Inflammatory macrophage treated with lipopolysaccharide for 1 hour (primary cell): ENCODE measurements around the gene SPP2.

Source experiments
- DNase-seq, 2 donors: peaks; one replicate each; pipeline ENCODE4 v3.0.0-alpha.2; 2020 to 2022

The SPP2 gene

DNA sequence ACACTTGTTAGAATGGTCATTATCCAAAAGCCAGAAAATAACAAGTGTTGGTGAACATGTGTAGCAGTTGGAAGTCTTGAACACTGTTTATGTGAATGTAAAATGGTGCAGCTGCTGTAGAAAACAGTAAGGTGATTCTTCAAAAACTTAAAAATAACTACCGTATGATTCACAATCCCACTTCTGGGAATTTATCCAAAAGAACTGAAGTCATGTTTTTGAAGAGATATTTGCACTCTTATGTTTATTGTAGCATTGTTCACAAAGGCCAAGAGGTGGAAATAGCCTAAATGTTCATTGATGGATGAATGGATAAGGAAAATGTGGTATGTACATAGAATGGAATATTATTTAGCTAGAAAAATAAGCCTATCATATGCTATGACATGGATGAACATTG, 6.3 kb upstream of the SPP2 start:
- no peak for DNase-seq

GRCh38 chr2:234046521-234046920, 4.0 kb upstream of the SPP2 start:
- DNase-seq = no peak

DNA sequence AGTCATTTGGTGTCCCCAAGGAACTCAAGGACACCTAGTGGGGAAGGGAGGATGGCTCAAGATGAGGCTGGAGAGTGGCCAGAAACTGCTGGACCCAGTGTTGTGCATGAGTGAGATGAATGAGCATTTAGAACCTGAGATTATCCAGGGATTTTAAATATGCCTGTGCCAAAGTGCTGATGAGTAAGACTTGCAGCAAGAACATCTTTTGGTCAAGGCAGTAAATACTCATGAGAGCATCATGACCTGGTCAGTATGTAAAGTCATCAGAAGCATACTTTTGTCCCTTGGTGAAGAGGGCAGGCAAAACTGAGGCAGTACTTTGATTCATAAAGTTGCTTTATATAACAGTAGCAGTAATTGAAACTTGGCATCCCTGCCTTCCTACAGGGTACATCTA, 3.1 kb upstream of the SPP2 start:
- no peak for DNase-seq

- no peak for DNase-seq
Observed at GRCh38 chr2:234048049-234048448, 2.5 kb upstream of the SPP2 start.

DNA sequence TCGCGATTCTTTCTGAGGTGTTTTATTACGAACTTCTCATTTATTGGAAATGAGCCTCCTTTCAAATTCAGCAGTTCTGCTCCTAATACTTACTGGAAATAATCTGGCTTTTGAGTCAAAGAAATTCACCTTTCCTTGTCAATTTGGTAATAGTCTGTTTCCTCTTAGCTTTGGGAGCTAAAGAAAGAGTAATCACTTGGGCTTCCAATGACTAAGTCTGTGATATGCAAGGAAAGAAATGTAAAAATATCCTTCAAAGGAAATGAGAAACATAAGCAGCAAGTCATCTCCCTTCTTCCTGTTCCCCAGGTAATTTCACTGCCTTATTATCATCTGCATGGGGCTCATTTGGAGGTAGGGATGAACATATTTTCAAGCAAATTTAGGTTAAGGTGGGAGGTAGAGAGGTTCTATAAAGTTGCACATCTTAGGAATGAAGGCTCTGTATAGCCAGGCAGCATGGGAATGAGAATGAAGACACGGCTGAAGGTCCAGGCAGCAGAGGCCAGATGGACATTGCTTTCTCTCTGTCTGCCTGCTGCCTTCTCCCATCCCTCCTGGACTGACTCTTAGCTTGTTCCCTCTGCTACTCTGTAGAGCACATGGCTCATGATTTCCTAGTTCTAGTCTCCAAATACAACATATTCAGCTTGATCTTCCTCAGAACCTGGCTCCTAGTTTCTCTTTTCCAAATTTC, 1.0 kb downstream of the SPP2 start:
- DNase-seq = no peak

DNA sequence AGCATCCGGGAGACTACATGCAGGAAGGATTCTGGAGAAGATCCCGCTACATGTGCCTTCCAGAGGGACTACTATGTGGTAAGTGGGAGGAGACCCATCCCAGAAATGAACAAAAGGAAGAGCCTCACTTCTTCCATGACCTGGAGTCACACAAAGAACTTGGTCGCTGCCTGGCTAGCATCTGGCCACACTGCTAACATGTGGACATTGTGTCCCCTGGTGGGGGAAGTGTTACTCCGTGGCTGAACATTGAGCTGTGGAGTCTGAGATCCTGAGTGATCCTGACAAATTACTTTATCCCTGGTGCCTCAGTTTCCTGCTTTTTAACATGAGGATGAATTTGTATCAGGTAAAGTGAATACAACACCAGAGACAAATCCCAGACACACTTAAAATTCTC, 8.4 kb downstream of the SPP2 start:
- DNase-seq = no peak

GRCh38 chr2:234060236-234060635, 9.7 kb downstream of the SPP2 start:
- DNase-seq = no peak

DNA sequence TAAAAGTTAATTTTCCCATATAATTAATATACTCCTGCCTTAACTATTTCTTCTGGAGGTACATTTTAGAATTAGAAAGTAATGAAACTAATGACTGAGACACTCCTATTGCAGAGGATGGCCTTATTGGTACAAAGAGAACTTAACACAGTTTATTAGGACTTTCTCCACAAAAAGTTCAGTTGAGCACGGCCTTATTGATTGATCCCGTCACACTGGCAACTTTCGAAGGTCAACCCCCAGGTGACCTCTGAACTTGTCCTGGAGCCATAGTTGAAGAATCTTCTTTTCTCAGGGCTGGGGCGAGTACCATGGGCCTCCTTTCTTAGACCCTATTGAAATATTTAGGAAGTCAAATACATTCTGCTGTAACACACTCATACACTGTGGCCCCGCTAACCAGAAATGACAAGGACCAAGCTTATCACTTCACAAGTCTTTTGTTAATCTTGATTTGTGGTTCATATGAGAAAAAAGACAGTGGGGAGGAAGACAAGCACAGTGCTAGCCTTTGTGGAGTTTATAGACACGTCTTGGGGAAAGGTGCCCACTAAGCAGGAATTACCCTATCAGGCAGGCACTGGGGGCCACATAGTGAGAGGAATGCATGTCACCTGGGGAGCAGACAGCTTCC, 11.2 kb downstream of the SPP2 start:
- no peak for DNase-seq

- DNase-seq = no peak
Observed at GRCh38 chr2:234066587-234066986, 16.1 kb downstream of the SPP2 start.

- DNase-seq = no peak
Observed at GRCh38 chr2:234071664-234072063, 21.2 kb downstream of the SPP2 start.

- no peak for DNase-seq
Observed at GRCh38 chr2:234072454-234072853, 22.0 kb downstream of the SPP2 start.

DNA sequence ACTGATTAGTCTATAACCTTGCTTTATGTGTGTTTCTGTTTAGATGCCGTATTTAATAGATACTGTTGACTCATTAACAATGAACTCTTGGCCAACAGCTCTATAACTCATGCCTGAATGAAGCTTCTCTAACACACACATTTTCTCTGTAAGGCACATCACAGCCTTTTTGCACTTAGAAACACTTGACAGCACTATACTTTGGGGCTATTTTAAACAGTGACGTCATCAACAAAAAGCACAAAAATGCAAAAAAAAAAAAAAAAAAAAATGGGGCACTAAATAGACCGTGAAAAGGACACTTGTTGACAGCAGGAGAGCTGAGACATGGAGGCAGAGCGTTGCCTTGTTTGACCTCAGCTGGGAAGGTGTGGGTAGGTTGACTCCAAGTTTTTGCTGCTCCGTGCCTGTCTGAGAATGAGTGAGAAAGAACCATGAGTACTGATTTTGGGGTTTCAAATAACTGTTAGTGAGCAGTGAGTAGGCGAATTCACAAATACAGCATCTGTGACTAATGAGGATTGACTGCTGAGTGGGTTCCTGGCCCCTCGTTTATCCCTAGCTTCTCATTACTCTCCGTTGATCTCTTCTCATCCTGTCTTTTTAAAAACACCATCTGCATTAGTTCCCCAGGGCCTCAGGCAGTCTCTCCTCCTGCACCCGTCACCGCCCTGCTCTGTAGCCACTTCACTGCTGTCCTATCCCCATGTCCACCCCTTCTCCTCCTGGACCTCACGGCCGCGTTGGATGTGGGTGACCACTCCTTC, 24.4 kb downstream of the SPP2 start:
- DNase-seq = no peak

DNA sequence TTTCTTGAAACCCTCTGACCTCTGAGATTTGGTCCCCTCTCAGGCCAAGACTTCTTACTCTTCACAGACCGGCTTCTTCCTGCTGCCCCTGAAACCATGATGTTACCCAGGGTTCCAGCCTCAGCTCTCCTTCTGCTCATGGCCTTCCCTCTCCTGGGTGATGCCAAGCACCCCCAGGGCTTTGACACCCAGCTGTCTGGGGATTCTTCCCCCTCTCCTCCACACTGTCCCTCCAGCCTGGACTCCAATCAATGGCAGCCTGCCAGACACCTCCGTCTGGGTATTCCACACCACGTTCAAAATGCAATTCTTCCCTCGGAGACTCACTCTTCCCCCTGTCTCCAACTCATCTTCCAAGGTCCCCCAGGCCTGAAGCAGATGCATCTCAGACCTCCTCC, 25.0 kb downstream of the SPP2 start:
- DNase-seq = no peak

GRCh38 chr2:234075947-234076346, 25.4 kb downstream of the SPP2 start:
- no peak for DNase-seq

DNA sequence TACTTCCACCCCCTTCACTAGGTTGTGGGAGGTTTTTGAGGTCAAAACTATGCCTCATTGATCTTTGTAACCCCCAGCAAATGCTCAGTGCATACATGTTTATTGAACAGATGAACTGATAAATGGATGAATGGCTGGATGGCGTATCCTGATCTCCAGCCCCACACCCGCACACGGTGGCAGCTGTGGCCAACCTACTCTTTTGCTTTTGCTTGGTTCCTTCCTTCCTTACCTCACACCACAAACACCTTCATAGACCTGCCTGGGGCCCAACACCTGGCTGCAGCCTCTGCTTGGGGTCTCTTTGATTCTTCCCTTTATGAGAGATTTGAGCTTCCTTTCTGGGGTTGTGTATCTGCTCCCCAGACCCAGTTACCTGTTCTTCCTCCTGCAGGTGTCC, 25.9 kb downstream of the SPP2 start:
- DNase-seq = no peak

GRCh38 chr2:234078129-234078528, 27.6 kb downstream of the SPP2 start:
- no peak for DNase-seq

- DNase-seq = no peak
Observed at GRCh38 chr2:234081970-234082822, 31.7 kb downstream of the SPP2 start.

DNA sequence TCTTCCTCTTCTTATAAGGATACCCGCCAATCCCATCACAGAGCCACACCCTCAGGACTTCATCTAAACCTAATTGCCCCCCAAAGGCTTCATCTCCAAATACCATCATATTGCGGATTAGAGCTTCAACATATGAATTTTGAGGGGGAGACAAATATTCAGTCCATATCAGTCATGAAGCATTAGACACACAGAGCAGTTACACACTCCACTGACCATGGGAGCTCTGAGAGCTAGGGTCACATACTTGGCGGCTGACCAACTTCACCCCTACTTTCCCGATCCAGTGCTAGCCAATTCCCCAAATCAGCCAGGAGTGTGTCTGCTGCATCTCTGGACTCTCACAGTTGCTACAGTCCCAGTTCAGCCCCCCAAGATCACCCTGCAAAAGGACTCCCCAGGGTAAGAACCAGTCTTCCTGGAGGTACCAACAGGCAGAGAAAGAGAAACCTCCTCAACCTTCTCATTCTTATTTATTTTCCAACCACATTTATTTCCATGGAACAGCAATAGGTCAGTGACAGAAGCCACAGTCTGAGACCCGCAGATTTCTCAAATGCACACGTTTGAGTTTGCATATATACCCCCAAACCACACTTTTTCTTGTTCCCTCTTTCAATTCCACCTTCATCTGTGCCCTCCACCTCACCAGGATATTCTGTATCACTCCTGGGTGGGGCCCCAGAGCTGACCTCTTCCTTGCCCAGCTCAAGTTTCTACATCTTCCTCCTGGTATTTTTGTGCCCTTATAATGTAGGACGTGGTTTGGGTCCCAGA, 33.3 kb downstream of the SPP2 start:
- no peak for DNase-seq

- DNase-seq = no peak
Observed at GRCh38 chr2:234091432-234091879, 41.0 kb downstream of the SPP2 start.

DNA sequence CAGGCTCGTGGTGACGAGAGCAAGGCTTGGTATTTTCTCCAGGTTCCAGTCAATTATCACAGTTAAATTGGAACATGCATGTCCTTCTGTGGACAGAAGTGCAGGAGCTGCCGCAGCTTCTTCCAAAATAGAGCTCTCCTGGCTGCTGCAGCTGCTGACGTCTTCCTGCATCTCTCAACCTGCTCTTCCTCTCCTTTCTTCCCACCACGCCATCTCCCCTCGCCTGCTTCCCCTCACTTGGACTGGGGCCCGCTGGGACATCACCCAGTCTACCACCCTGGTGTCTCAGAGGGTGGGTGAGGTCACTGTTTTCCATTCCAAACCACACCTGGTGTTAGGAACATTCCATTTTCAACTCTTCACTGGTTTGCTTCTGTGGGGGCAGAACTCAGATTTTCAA, 41.4 kb downstream of the SPP2 start:
- DNase-seq = no peak

GRCh38 chr2:234092344-234092743, 41.8 kb downstream of the SPP2 start:
- DNase-seq = no peak

DNA sequence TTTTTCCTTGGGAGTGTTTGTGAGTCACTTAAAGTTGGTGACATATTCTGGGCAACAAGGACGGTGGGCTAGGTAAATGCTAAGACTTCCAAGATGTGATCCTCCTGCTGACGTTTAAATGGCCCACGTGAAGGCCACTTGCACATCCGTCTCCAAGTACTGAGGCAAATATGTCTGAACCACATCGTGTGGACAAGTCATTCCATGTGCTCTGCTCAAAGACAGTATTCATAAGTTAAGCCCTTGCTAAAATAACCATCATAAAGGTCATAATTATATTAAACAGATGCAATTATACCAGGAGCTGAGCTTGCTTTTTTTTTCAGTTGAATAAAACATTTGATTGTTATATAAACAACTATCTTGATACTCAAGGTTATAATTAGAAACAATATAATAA, 44.8 kb downstream of the SPP2 start:
- no peak for DNase-seq
